Prostate gland (tissue), 2 donors: ENCODE measurements around the gene C5orf24. TPM values are rescaled to one million over a fixed set of nuclear protein-coding genes. Genes with fewer than 3 reads are reported as not detected.
"Not testable (repeated sequence)": the region's sequence is repeated elsewhere in the genome, so short reads cannot be mapped to it uniquely, and the experiment has no call there.

ENCODE experiments used
- DNase-seq: peaks from one replicate; pipeline ENCODE4 v3.0.0-alpha.2; 2019; ENCODE audit warnings: low spot score
- H3K27ac ChIP-seq, 2 donors: fragments of 200-600 bp; sonication (generic); 2 replicates each; pipeline ENCODE4 v1.5.1; 2017 to 2019
- H3K27me3 ChIP-seq: fragments of 200-600 bp; sonication (generic); replicated peaks from 2 replicates; pipeline ENCODE4 v1.5.1; 2019; ENCODE audit not compliant: insufficient read depth
- H3K36me3 ChIP-seq, 2 donors: fragments of 200-600 bp; sonication (generic); 1 replicate in 1 of 2; 2 replicates in 1 of 2; pipeline versions ENCODE4 v1.5.1 to v1.8.1; 2017 to 2019
- H3K4me1 ChIP-seq: fragments of 200-600 bp; sonication (generic); replicated peaks from 2 replicates; pipeline ENCODE4 v1.5.1; 2019
- H3K4me3 ChIP-seq, 2 donors: fragments of 200-600 bp; sonication (generic); 2 replicates each; pipeline ENCODE4 v1.5.1; 2017 to 2019
- H3K9me3 ChIP-seq: fragments of 200-600 bp; sonication (generic); 2 replicates; pipeline ENCODE4 v1.5.1; 2017
- CTCF ChIP-seq, 4 experiments: fragments of 200-600 bp in 2 of 4; fragments of 450-650 bp in 2 of 4; sonication (generic) in 2 of 4; IDR thresholded peaks; 1 replicate in 3 of 4; 2 replicates in 1 of 4; pipeline ENCODE4 v1.5.1; 2016 to 2019; ENCODE audit warnings: antibody characterized with exemption in 4 of 4, mild to moderate bottlenecking in 2 of 4, moderate library complexity in 2 of 4
- POLR2A ChIP-seq: fragments of 450-650 bp; IDR thresholded peaks from one replicate; pipeline ENCODE4 v1.6.1; 2016; ENCODE audit warnings: antibody characterized with exemption, mild to moderate bottlenecking
- POLR2AphosphoS5 ChIP-seq: sonication (generic); formaldehyde crosslinking; IDR thresholded peaks from one replicate; pipeline ENCODE4 v1.6.1; 2017; ENCODE audit warnings: antibody characterized with exemption
- WGBS: methylation state at CpG from one replicate; pipeline ENCODE4 v1.1.5; 2018; 5-methylcytosine and 5-hydroxymethylcytosine counted together
- intact Hi-C: fragments of 100-400 bp; cut with DNase I; formaldehyde crosslinking; loops from one replicate; pipeline ENCODE4 v1.14.2; 2022
- total RNA-seq, 2 donors: library from RNA; depleted of rRNA; stranded (reverse); fragments of >200 nt; gene quantifications; one replicate each; pipeline ENCODE4 v1.1.0, GENCODE V29; 2016

Gene C5orf24
- total RNA-seq, 2 donors from 2014 or later: 30.4 to 39.5 TPM

- H3K4me1 ChIP-seq: peaks cover 6% of the 10 kb centered on the region
- intact Hi-C loops: no loop called here
- no peak overlapping the region for H3K27ac ChIP-seq
These were observed 5.6 kb downstream of the C5orf24 start for GRCh38 chr5:134851307-134851923.

GRCh38 chr5:134856465-134856864, 10.7 kb downstream of the C5orf24 start:
- intact Hi-C loops, H3K36me3 ChIP-seq, DNase-seq, H3K27me3 ChIP-seq, H3K9me3 ChIP-seq, H3K27ac ChIP-seq, H3K4me3 ChIP-seq, H3K4me1 ChIP-seq: not testable (repeated sequence)
- WGBS: 90% methylated on average over 7 of the region's 7 CpGs

More at GRCh38 chr5:134851307-134851923, 5.6 kb downstream of the C5orf24 start:
- TF ChIP-seq POLR2AphosphoS5 (no peak), CTCF (IDR thresholded peaks at IDR 0.05) (no peak), POLR2A (no peak)
- 52% methylated on average over 1 of the region's 1 CpG for WGBS
- Histone ChIP-seq H3K9me3 (no peaks in the 10 kb centered on the region), H3K4me3 (no peak overlapping the region), H3K36me3 (no peaks in the 10 kb centered on the region), H3K27me3 (no peaks in the 10 kb centered on the region)
- no peak for DNase-seq

GRCh38 chr5:134857401-134857800, 11.6 kb downstream of the C5orf24 start:
- no peak for DNase-seq
- no peaks in the 10 kb centered on the region for H3K9me3 ChIP-seq
- intact Hi-C loops: no loop called here
- no peaks in the 10 kb centered on the region for H3K4me1 ChIP-seq
- no peak for TF ChIP-seq POLR2A
- no peak for TF ChIP-seq CTCF (IDR thresholded peaks at IDR 0.05)
- no peak for TF ChIP-seq POLR2AphosphoS5
- 39% methylated on average over 3 of the region's 3 CpGs for WGBS
- no peaks in the 10 kb centered on the region for H3K27me3 ChIP-seq
- no peak overlapping the region for H3K27ac ChIP-seq
- H3K4me3 ChIP-seq: no peak overlapping the region
- peaks cover 0 to 3% of the 10 kb centered on the region in 2 donors for H3K36me3 ChIP-seq

- H3K27ac ChIP-seq: no peak overlapping the region
- no peaks in the 10 kb centered on the region for H3K27me3 ChIP-seq
- no peak overlapping the region for H3K4me3 ChIP-seq
- DNase-seq: no peak
- H3K36me3 ChIP-seq: peaks cover 0 to 3% of the 10 kb centered on the region in 2 donors
- intact Hi-C loops: no loop called here
- TF ChIP-seq POLR2A (no peak), POLR2AphosphoS5 (no peak), CTCF (IDR thresholded peaks at IDR 0.05) (no peak)
- no peaks in the 10 kb centered on the region for H3K9me3 ChIP-seq
- no peaks in the 10 kb centered on the region for H3K4me1 ChIP-seq
- WGBS: 96% methylated on average over 2 of the region's 2 CpGs
These were observed 18.9 kb downstream of the C5orf24 start for GRCh38 chr5:134864707-134865106.

GRCh38 chr5:134873494-134873893, 27.7 kb downstream of the C5orf24 start:
- Histone ChIP-seq H3K4me1 (peaks cover 6% of the 10 kb centered on the region), H3K27me3 (no peaks in the 10 kb centered on the region), H3K27ac (peak overlapping the region; percentile 90 to 93), H3K4me3 (no peak overlapping the region), H3K9me3 (no peaks in the 10 kb centered on the region), H3K36me3 (no peaks in the 10 kb centered on the region)
- 83% methylated on average over 6 of the region's 6 CpGs for WGBS
- intact Hi-C loops: no loop called here
- DNase-seq: no peak
- no peak for TF ChIP-seq CTCF (IDR thresholded peaks at IDR 0.05)
- TF ChIP-seq POLR2A: no peak
- TF ChIP-seq POLR2AphosphoS5: no peak
